GM06990 (cell line): Measurements from ENCODE around the gene BTN3A1.

ENCODE experiments used
- DNase-seq: peaks from one replicate; pipeline ENCODE4 v3.0.0-alpha.2; 2011; ENCODE audit not compliant: insufficient read length; ENCODE audit errors: extremely low read depth
- H3K27me3 ChIP-seq: replicated peaks from 2 replicates; pipeline ENCODE4 v1.6.0; 2011; ENCODE audit warnings: low read length; ENCODE audit not compliant: control insufficient read depth, insufficient read depth
- H3K36me3 ChIP-seq: 2 replicates; pipeline ENCODE4 v1.5.1; 2011; ENCODE audit warnings: low read length; ENCODE audit not compliant: control insufficient read depth, insufficient read depth
- H3K4me3 ChIP-seq: replicated peaks from 2 replicates; pipeline ENCODE4 v1.5.1; 2011; ENCODE audit warnings: low read depth, mild to moderate bottlenecking, control low read depth, low read length
- CTCF ChIP-seq: IDR thresholded peaks from 2 replicates; pipeline ENCODE4 v1.5.1; 2011; ENCODE audit warnings: low read length, control low read depth, mild to moderate bottlenecking, inconsistent platforms; ENCODE audit not compliant: insufficient read depth, poor library complexity, severe bottlenecking

The BTN3A1 gene

GRCh38 chr6:26388441-26388840, 13.6 kb upstream of the BTN3A1 start:
- Histone ChIP-seq H3K27me3 (no peaks in the 10 kb centered on the region), H3K36me3 (peaks cover 18% of the 10 kb centered on the region), H3K4me3 (no peak overlapping the region)
- DNase-seq = no peak
- TF ChIP-seq CTCF = no peak

- no peaks in the 10 kb centered on the region for H3K27me3 ChIP-seq
- H3K4me3 ChIP-seq = no peak overlapping the region
- TF ChIP-seq CTCF = no peak
- DNase-seq = no peak
- peaks cover 20% of the 10 kb centered on the region for H3K36me3 ChIP-seq
These were observed 12.7 kb upstream of the BTN3A1 start for GRCh38 chr6:26389349-26389894.

GRCh38 chr6:26390531-26390930, 11.5 kb upstream of the BTN3A1 start:
- no peak for TF ChIP-seq CTCF
- DNase-seq = no peak
- Histone ChIP-seq H3K27me3 (no peaks in the 10 kb centered on the region), H3K36me3 (peaks cover 20% of the 10 kb centered on the region), H3K4me3 (no peak overlapping the region)

GRCh38 chr6:26392932-26393636, 9.0 kb upstream of the BTN3A1 start:
- DNase-seq = no peak
- Histone ChIP-seq H3K27me3 (no peaks in the 10 kb centered on the region), H3K4me3 (no peak overlapping the region), H3K36me3 (peaks cover 20% of the 10 kb centered on the region)
- no peak for TF ChIP-seq CTCF

- Histone ChIP-seq H3K27me3 (no peaks in the 10 kb centered on the region), H3K4me3 (no peak overlapping the region), H3K36me3 (peaks cover 19% of the 10 kb centered on the region)
- DNase-seq = no peak
- TF ChIP-seq CTCF = no peak
These were observed 7.8 kb upstream of the BTN3A1 start for GRCh38 chr6:26394289-26394688.
